ENCODE data around the gene SDC1. TPM values are rescaled to one million over a fixed set of nuclear protein-coding genes. Genes with fewer than 3 reads are reported as not detected.

SDC1 gene
- total RNA-seq, 1 experiment from 2014 or later = 22.3 TPM

GRCh38 chr2:20216130-20217025 is 8.6 kb downstream of the SDC1 start:
- Histone ChIP-seq H2AFZ (ENCODE audit: low read length) (no peak overlapping the region), H4K8ac (replicated peaks; ENCODE audit: insufficient read length, low read depth, low read length) (no peak overlapping the region), H2BK5ac (ENCODE audit: insufficient read length, low read length) (no peak overlapping the region), H3K9ac (ENCODE audit: extremely low read depth, insufficient read length, low read length) (no peak overlapping the region), H3K79me1 (ENCODE audit: insufficient read depth, low read depth, low read length, poor library complexity, severe bottlenecking) (no peaks in the 10 kb centered on the region), H3K79me2 (ENCODE audit: insufficient read depth, low read length) (peaks cover 15% of the 10 kb centered on the region; the same call in 1 of the 2 replicates), H4K20me1 (ENCODE audit: control insufficient read depth, insufficient read depth, insufficient read length) (no peaks in the 10 kb centered on the region), H4K91ac (ENCODE audit: insufficient read length, low read depth, low read length) (no peak overlapping the region), H2AK5ac (ENCODE audit: insufficient read length, low read length) (no peak overlapping the region), H3T11ph (ENCODE audit: low read length) (no peak overlapping the region), H3K23ac (ENCODE audit: insufficient read length, low read depth, low read length) (no peak overlapping the region), H3K27me3 (ENCODE audit: insufficient read depth, low read length) (no peaks in the 10 kb centered on the region), H3K4ac (ENCODE audit: low read depth, low read length) (no peak overlapping the region), H3K23me2 (ENCODE audit: insufficient read length, low read depth, low read length, poor library complexity, severe bottlenecking) (no peaks in the 10 kb centered on the region), H3K27ac (ENCODE audit: insufficient read length, low read depth, low read length) (no peak overlapping the region), H3K4me1 (ENCODE audit: insufficient read depth, low read length) (no peaks in the 10 kb centered on the region; the same call in 1 of the 2 replicates), H4K5ac (ENCODE audit: insufficient read length, low read depth, low read length) (no peak overlapping the region), H3K9me3 (ENCODE audit: control insufficient read depth, low read depth, low read length) (no peaks in the 10 kb centered on the region), H2BK12ac (ENCODE audit: insufficient read length, low read depth, low read length) (no peak overlapping the region), H3K18ac (ENCODE audit: insufficient read length, low read depth, low read length) (no peak overlapping the region), H3K14ac (ENCODE audit: insufficient read depth, low read length) (no peak overlapping the region), H2BK15ac (ENCODE audit: low read depth, low read length) (no peak overlapping the region), H2BK120ac (ENCODE audit: low read depth, low read length, poor library complexity, severe bottlenecking) (no peak overlapping the region), H3K4me2 (ENCODE audit: insufficient read depth, insufficient read length, low read length) (no peak overlapping the region), H3K56ac (ENCODE audit: insufficient read length, low read depth, low read length) (no peak overlapping the region), H2BK20ac (ENCODE audit: low read depth, low read length, poor library complexity, severe bottlenecking) (no peak overlapping the region)
- H3K27me3 Mint-ChIP-seq (ENCODE audit: low read depth) = no peaks in the 10 kb centered on the region
- H3K36me3 Mint-ChIP-seq (ENCODE audit: insufficient read depth in 1 of 3, low read depth in 3 of 3) = peaks cover 12 to 20% (median 14%) of the 10 kb centered on the region in 3 experiments
- no peak for DNase-seq
- no peak overlapping the region for H3K4me3 Mint-ChIP-seq
- no peaks in the 10 kb centered on the region for H3K9me3 Mint-ChIP-seq
- H3K4me1 Mint-ChIP-seq = peaks cover 24 to 36% of the 10 kb centered on the region in 2 experiments
- H3K27ac Mint-ChIP-seq = peak overlapping the region in 2 of 3 experiments; percentile 32 to 57; a peak in 3 of 7 replicates
- no peak for TF ChIP-seq CTCF (conservative IDR thresholded peaks at IDR 0.05)
- no CpG with 5 or more reads among the region's 22 CpGs for WGBS (ENCODE audit: extremely low coverage, insufficient read length, low lambda C conversion rate)
